CD1c-positive myeloid dendritic cell (primary cell): Measurements from ENCODE around the gene CFAP61.

Source experiments
- DNase-seq: peaks from one replicate; pipeline ENCODE4 v3.0.0-alpha.2; 2016; ENCODE audit errors: extremely low spot score

Gene CFAP61

GRCh38 chr20:20365480-20366161 is 313.3 kb downstream of the CFAP61 start:
- no peak for DNase-seq

DNA sequence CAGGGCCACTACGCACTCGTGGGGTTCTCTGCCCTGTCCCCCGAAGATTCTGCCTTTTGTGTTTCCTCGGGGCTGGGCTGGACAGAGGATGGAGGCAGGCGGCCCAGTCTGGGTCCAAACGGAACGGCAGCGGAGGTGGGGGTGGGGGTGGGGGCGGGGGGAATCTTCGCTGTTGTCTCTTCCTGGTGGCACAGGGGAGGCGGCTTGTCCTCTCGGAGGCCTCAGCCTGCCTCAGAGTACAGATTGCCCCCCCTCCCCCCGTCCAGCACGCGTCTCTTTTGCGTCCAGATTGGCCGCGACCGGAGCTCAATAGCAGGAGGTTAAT is 314.2 kb downstream of the CFAP61 start:
- no peak for DNase-seq

GRCh38 chr20:20366876-20367574 is 314.7 kb downstream of the CFAP61 start:
- DNase-seq = no peak

- peak; percentile 10 for DNase-seq
Measured at GRCh38 chr20:20367575-20368417, 315.5 kb downstream of the CFAP61 start, which contains the start of gene INSM1. TSS of gene INSM1 (plus strand) at chr20:20368104. CDS start at chr20:20368268, 164 bp downstream.

- DNase-seq = no peak
Measured at GRCh38 chr20:20368418-20369249, 316.3 kb downstream of the CFAP61 start.

- no peak for DNase-seq
Measured at GRCh38 chr20:20369250-20370093, 317.1 kb downstream of the CFAP61 start.

GRCh38 chr20:20370094-20370575 is 317.8 kb downstream of the CFAP61 start:
- DNase-seq = no peak

- no peak for DNase-seq
Measured at GRCh38 chr20:20371083-20371482, 318.8 kb downstream of the CFAP61 start.

- no peak for DNase-seq
Measured at GRCh38 chr20:20371681-20372080, 319.3 kb downstream of the CFAP61 start.

DNA sequence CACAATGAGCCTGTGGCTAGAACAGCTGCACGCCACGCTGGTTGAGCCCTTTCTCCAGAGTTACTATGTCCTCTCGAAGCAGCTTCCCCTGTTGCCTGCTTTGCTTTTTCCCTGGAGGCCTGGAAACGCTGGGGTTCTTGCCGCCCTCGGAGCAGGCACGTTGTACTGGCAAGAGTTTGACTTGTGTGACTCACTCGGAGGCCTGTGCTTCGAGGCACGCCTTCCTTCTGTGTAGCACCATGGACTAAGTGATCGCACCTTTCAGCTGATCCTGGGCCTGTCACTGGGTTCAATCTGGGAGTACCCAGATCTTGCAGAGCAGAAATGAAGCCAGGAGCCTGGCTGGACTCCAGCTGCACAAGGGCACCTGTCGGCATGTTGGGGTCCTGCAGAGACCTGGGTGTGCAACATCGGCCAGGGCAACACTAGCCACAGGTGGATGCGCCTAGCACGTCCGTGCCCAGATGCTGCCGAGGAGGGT is 320.8 kb downstream of the CFAP61 start:
- DNase-seq = no peak

GRCh38 chr20:20375862-20376261 is 323.5 kb downstream of the CFAP61 start:
- no peak for DNase-seq

GRCh38 chr20:20386192-20386591 is 333.9 kb downstream of the CFAP61 start:
- no peak for DNase-seq

GRCh38 chr20:20390393-20390792 is 338.1 kb downstream of the CFAP61 start:
- no peak for DNase-seq

GRCh38 chr20:20391115-20391514 is 338.8 kb downstream of the CFAP61 start:
- DNase-seq = no peak

GRCh38 chr20:20391766-20392165 is 339.4 kb downstream of the CFAP61 start:
- no peak for DNase-seq

GRCh38 chr20:20393207-20394120 is 341.1 kb downstream of the CFAP61 start:
- peak; percentile 60 for DNase-seq

DNA sequence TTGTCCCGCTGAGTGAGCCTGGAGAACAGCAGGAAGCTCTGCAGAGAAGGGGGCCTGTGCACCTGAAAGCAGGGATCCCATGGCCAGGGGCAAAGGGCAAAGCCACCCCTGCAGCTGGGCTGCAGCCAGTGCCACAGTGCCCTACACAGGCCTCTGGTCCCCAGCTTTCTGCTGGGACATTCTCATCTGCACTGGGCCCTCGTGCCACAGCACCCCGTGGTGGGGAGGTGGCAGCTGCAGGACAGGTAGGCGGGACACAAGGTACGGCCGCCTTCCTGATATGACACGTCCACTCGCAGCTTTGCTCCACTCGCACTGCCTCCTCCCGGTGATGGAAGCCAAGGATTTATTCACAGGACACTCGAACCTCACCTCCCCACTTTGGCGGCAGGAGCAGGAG is 342.8 kb downstream of the CFAP61 start:
- DNase-seq = no peak

- no peak for DNase-seq
Measured at GRCh38 chr20:20395903-20396568, 343.7 kb downstream of the CFAP61 start.

GRCh38 chr20:20396794-20397193 is 344.5 kb downstream of the CFAP61 start:
- no peak for DNase-seq
